Measurements from ENCODE around the gene LINGO1. TPM values are rescaled to one million over a fixed set of nuclear protein-coding genes. Genes with fewer than 3 reads are reported as not detected.

Gene LINGO1
- total RNA-seq, 4 donors from 2014 or later, result 0.42 to 4.4 (median 1.5) TPM

- no peak for TF ChIP-seq CTCF (IDR thresholded peaks at IDR 0.05)
- TF ChIP-seq POLR2A (IDR thresholded peaks at IDR 0.05), result no peak
- DNase-seq (ENCODE audit: low spot score in 2 of 2), result no peak
- 6 to 10% methylated on average over 17 to 26 of the region's 47 CpGs for WGBS, 2 donors
- H3K4me3 ChIP-seq (ENCODE audit: low read depth, poor library complexity, severe bottlenecking), result no peak overlapping the region
- intact Hi-C loops (cut with DNase I; ENCODE audit: low total_unique reads), result no loop called here
Measured at GRCh38 chr15:77631745-77632533, 773 bp downstream of the LINGO1 start.

DNA sequence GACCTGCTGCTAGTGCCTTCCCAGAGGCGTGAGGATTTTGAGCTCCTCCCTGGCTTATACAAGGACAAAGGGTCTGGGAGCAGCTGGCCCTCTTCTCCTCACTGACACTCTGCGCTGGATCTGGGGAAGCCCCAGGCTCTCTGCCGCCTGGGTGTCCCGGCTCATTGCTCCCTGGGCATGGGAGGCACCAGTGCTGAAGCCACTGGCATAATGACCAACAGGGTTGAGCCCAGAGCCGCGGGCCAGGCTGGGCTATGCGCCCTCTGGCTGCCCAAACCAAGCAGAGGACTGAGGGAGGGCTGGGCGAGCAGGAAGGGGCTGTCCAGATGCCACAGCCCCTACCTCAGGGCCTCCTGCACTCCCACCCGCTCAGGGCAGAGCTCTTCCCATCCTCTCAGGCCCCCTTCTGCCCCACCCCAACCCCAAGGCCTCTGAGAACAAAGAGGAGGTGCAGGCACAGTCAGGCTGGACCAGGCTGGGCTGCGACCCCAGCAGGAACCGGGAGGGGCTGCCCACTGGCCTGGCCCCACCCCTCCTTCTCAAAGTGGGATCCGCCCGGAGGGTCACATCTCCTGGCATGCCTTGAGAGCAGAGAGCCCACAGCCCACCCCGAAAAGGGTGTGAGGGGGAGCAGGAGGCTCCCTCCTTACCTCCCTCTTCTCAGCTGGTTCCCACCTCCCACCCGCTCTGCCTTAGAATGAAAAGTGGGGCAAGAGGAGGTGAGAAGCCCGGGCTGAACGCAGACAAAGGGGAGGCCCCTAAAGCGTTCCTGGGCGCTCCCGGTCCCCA is 1.6 kb downstream of the LINGO1 start:
- 23 to 27% methylated on average over 18 to 20 of the region's 20 CpGs for WGBS, 2 donors
- intact Hi-C loops (cut with DNase I; ENCODE audit: low total_unique reads), result no loop called here
- no peak for DNase-seq (ENCODE audit: low spot score in 2 of 2)
- TF ChIP-seq POLR2A (IDR thresholded peaks at IDR 0.05) (no peak), CTCF (IDR thresholded peaks at IDR 0.05) (no peak)
- H3K4me3 ChIP-seq (ENCODE audit: low read depth, poor library complexity, severe bottlenecking), result no peak overlapping the region

GRCh38 chr15:77630056-77630455 is 2.7 kb downstream of the LINGO1 start:
- intact Hi-C loops (cut with DNase I; ENCODE audit: low total_unique reads), result no loop called here
- TF ChIP-seq CTCF (IDR thresholded peaks at IDR 0.05) (no peak), POLR2A (IDR thresholded peaks at IDR 0.05) (no peak)
- WGBS, 2 donors, result 67 to 82% methylated on average over 9 of the region's 9 CpGs
- no peak overlapping the region for H3K4me3 ChIP-seq (ENCODE audit: low read depth, poor library complexity, severe bottlenecking)
- no peak for DNase-seq (ENCODE audit: low spot score in 2 of 2)

GRCh38 chr15:77629070-77630030 is 3.4 kb downstream of the LINGO1 start:
- no peak for TF ChIP-seq POLR2A (IDR thresholded peaks at IDR 0.05)
- no peak for TF ChIP-seq CTCF (IDR thresholded peaks at IDR 0.05)
- 68 to 69% methylated on average over 8 of the region's 8 CpGs for WGBS, 2 donors
- H3K4me3 ChIP-seq (ENCODE audit: low read depth, poor library complexity, severe bottlenecking), result no peak overlapping the region
- no peak for DNase-seq (ENCODE audit: low spot score in 2 of 2)
- intact Hi-C loops (cut with DNase I; ENCODE audit: low total_unique reads), result no loop called here

- WGBS, 2 donors, result 94 to 97% methylated on average over 2 of the region's 2 CpGs
- intact Hi-C loops (cut with DNase I; ENCODE audit: low total_unique reads), result no loop called here
- TF ChIP-seq POLR2A (IDR thresholded peaks at IDR 0.05), result no peak
- TF ChIP-seq CTCF (IDR thresholded peaks at IDR 0.05), result no peak
- H3K4me3 ChIP-seq (ENCODE audit: low read depth, poor library complexity, severe bottlenecking), result no peak overlapping the region
- DNase-seq (ENCODE audit: low spot score in 2 of 2), result no peak
Measured at GRCh38 chr15:77628010-77628409, 4.7 kb downstream of the LINGO1 start.
